HG03521 (cell line): Measurements from ENCODE around the gene NUP62.

ENCODE experiments used
- ATAC-seq: cut with Tn5 transposase; IDR thresholded peaks from one replicate; pipeline ENCODE4 v1.9.1; 2021; ENCODE audit warnings: mild to moderate bottlenecking, moderate library complexity; ENCODE audit not compliant: unreplicated experiment

Gene NUP62

GRCh38 chr19:49906879-49907564 is 22.3 kb downstream of the NUP62 start:
- no peak for ATAC-seq

GRCh38 chr19:49904136-49904535 is 25.2 kb downstream of the NUP62 start:
- ATAC-seq: no peak

GRCh38 chr19:49896863-49897621 is 32.3 kb downstream of the NUP62 start, which contains the start of gene IL4I1:
TSS of gene IL4I1 (minus strand) at chr19:49896887. CDS start at chr19:49896160, 727 bp downstream.
- ATAC-seq: no peak

- no peak for ATAC-seq
Measured at GRCh38 chr19:49895566-49896297, 33.6 kb downstream of the NUP62 start.

- no peak for ATAC-seq
Measured at GRCh38 chr19:49894879-49895565, 34.3 kb downstream of the NUP62 start.

GRCh38 chr19:49894011-49894664 is 35.2 kb downstream of the NUP62 start:
- ATAC-seq: no peak

- no peak for ATAC-seq
Measured at GRCh38 chr19:49892716-49893115, 36.6 kb downstream of the NUP62 start.

GRCh38 chr19:49891393-49891792 is 37.9 kb downstream of the NUP62 start:
- ATAC-seq: no peak

- no peak for ATAC-seq
Measured at GRCh38 chr19:49890349-49891311, 38.7 kb downstream of the NUP62 start.

GRCh38 chr19:49889687-49890348 is 39.5 kb downstream of the NUP62 start:
- ATAC-seq: no peak

- no peak for ATAC-seq
Measured at GRCh38 chr19:49889038-49889686, 40.1 kb downstream of the NUP62 start.

- no peak for ATAC-seq
Measured at GRCh38 chr19:49888510-49888824, 40.8 kb downstream of the NUP62 start.

GRCh38 chr19:49887665-49888509 is 41.4 kb downstream of the NUP62 start:
- ATAC-seq: no peak

GRCh38 chr19:49887037-49887664 is 42.2 kb downstream of the NUP62 start:
- ATAC-seq: no peak

- no peak for ATAC-seq
Measured at GRCh38 chr19:49884760-49885159, 44.5 kb downstream of the NUP62 start.

GRCh38 chr19:49884109-49884508 is 45.2 kb downstream of the NUP62 start:
- no peak for ATAC-seq

- ATAC-seq: no peak
Measured at GRCh38 chr19:49883094-49883493, 46.2 kb downstream of the NUP62 start.
